A549 treated with AZD9567 at 1 μM for 4 hours (cell line): ENCODE measurements around the gene HPCAL4. TPM values are rescaled to one million over a fixed set of nuclear protein-coding genes. Genes with fewer than 3 reads are reported as not detected.

Source experiments
- total RNA-seq: library from RNA; stranded (reverse); fragments of 200-300 nt; extraction: Qiagen RNA extraction; gene quantifications from 5 replicates; pipeline ENCODE4 v1.2.3, GENCODE V29; 2022; ENCODE audit not compliant: insufficient read depth

Gene HPCAL4
- 0.26 to 0.86 TPM (median 0.30 TPM) in 5 replicates for total RNA-seq

DNA sequence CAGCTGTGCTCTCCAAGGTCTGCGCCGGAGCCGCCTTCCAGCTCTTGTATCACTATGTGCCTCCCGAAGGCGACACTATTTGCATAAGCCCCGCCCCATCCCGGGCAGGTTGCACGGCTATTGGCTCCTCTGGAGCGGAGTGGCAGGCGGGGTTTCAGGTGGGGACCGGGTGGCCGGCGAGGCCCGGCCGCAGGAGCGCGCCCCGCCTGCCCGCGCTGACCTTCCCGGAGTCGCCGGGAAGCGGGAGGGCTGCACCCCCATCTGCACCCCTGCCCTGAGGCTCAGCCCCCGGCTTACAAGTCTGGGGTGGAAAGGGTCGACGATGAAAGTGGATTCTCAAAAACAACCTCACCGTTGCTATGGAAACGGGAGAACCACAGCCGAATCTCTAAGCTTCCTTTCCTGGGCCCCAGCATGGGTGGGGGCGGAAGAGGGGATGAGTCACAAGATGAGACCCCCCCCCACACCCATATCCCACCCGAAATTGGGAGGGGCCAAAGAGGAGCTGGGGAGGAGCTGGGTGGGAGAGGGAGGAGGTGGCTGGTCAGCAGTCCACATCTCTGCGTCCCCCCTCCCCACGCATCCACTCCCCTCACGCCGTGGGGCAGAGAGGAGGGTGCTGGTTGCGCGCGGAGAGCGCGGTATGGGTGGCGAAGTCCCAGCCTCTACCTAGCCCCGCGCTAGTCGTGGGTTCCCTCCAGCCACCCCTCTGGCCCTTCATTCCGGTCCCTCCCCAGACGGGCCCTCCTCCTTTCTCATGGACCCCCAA lies at the start of gene HPCAL4:
HPCAL4 (minus strand) TSS at position 51 of the 769 bp plus-strand sequence. CDS start 6,830 bp downstream, outside the sequence.

DNA sequence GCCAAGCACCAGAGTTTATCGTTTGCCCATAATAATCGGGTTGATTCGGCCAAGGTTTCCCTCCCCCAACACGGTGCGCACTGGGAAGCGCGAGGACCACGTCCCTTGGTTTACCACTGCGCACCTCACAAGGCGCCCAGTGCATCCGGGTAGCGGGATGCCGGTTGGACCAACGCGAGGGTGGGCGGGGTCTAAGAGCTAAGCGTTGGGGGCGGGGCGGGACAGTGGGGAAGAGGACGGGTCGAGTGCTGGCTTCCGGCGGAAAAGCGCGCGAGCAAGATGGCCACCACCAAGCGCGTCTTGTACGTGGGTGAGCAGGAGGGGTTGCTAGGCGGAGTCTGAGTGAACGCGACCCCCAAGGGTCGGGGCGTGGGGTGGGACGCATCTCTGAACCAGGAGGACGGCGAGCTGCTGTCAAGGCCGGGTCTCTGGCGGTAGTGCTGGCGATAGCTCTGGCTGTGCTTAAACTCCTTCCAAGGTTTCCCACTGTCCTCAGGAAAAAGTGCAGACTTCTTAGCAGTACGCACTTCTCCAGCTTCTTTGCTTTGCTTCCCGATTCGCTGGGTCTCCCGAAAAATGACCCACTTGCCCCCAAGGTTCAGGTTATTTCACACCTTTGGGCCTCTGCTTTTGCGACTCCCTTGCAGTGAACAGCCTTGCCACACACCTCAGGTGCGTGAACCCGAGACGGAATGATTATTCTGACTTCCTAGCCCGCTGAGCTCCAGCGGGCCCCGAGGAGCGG lies 47.6 kb upstream of the HPCAL4 start, which contains the start of gene PPIE:
PPIE (plus strand) TSS at position 261 of the 745 bp plus-strand sequence; CDS start at position 280, 19 bp downstream.

GRCh38 chr1:39671793-39672550 lies 19.3 kb downstream of the HPCAL4 start, which contains the start of gene NT5C1A:
NT5C1A (minus strand) TSS chr1:39672107; CDS start chr1:39672038, 69 bp downstream.

GRCh38 chr1:39639305-39640130 lies 51.7 kb downstream of the HPCAL4 start, which contains the start of gene HEYL:
HEYL (minus strand) TSS chr1:39639643; CDS start chr1:39639625, 18 bp downstream.

Other genes with a start within 250 kb of the HPCAL4 start
- gene BMP8A, start 199.8 kb downstream of the HPCAL4 start, total RNA-seq = 0.20 to 0.29 TPM (median 0.23 TPM) in 4 of 5 replicates, not detected in the other
- 131 to 156 TPM (median 140 TPM) in 5 replicates for gene PABPC4, start 114.6 kb downstream of the HPCAL4 start, total RNA-seq
- 2.1 to 3.7 TPM (median 3.6 TPM) in 5 replicates for gene HEYL, start 51.8 kb downstream of the HPCAL4 start, total RNA-seq
- not detected in 5 replicates for gene NT5C1A, start 19.3 kb downstream of the HPCAL4 start, total RNA-seq
- gene PPIE, start 47.4 kb upstream of the HPCAL4 start, total RNA-seq = 39.6 to 44.0 TPM (median 41.2 TPM) in 5 replicates
- 0.57 to 0.82 TPM (median 0.66 TPM) in 4 of 5 replicates, not detected in the other for gene OXCT2, start 79.9 kb upstream of the HPCAL4 start, total RNA-seq
- 4.2 to 5.5 TPM (median 5.1 TPM) in 5 replicates for gene BMP8B, start 97.4 kb upstream of the HPCAL4 start, total RNA-seq
- gene TRIT1, start 192.1 kb upstream of the HPCAL4 start, total RNA-seq = 15.0 to 24.7 TPM (median 16.4 TPM) in 5 replicates
- 0.95 to 1.7 TPM (median 1.2 TPM) in 5 replicates for gene MYCL, start 210.5 kb upstream of the HPCAL4 start, total RNA-seq